PC-9 (cell line): Measurements from ENCODE around the gene MACROD2.

ENCODE experiments used
- EZH2 ChIP-seq: fragments of 200-600 bp; sonication (generic); IDR thresholded peaks from 2 replicates; pipeline ENCODE4 v1.8.0; 2017; ENCODE audit warnings: antibody characterized with exemption, low read depth
- TF ChIP-seq, protein P1 (sequence below): fragments of 200-600 bp; sonication (generic); conservative IDR thresholded peaks from 2 replicates; pipeline ENCODE4 v1.6.1; 2017; ENCODE audit warnings: mixed run types, antibody characterized with exemption, mild to moderate bottlenecking, moderate library complexity

DNA sequence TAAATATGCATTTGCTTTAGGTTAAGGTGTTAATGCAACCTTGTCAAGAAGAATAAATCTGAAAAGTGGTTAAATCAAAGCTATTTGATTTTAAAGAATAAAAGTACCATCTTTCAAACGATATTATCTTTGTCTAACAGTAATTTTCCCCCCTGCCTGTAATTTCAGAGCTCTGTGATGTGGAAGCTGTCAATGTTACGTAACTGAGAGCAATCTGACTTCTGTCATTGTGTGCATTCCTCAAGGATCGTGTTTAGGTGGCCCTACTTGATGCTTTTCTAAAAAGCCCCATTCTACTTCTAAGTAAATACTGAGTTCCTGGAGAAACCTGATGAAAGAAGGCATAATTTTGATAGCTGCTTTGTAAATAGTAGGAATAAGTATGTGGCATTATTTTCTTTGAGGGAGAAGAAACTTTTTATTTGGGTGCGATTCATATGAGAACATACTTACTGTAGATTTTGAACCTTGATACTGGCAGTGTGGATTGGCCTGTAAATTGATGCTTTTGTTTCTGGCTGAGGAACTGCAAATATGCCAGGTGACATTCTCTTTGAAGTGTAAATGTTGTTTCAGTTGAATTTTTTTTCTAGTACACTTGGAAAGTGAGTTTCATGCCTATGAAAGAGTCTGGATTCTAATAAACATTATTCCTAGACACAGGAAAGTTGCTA, 871.7 kb downstream of the MACROD2 start:
- TF ChIP-seq, protein P1, sequence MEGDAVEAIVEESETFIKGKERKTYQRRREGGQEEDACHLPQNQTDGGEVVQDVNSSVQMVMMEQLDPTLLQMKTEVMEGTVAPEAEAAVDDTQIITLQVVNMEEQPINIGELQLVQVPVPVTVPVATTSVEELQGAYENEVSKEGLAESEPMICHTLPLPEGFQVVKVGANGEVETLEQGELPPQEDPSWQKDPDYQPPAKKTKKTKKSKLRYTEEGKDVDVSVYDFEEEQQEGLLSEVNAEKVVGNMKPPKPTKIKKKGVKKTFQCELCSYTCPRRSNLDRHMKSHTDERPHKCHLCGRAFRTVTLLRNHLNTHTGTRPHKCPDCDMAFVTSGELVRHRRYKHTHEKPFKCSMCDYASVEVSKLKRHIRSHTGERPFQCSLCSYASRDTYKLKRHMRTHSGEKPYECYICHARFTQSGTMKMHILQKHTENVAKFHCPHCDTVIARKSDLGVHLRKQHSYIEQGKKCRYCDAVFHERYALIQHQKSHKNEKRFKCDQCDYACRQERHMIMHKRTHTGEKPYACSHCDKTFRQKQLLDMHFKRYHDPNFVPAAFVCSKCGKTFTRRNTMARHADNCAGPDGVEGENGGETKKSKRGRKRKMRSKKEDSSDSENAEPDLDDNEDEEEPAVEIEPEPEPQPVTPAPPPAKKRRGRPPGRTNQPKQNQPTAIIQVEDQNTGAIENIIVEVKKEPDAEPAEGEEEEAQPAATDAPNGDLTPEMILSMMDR, result no peak
- no peak for TF ChIP-seq EZH2
